Gastrocnemius medialis (tissue), 4 donors: ENCODE measurements around the gene GSX2.

Experiments
- POLR2A ChIP-seq, 2 donors: fragments of 450-650 bp; IDR thresholded peaks; one replicate each; pipeline ENCODE4 v1.6.1; 2017; ENCODE audit warnings: antibody characterized with exemption in 2 of 2, mild to moderate bottlenecking in 2 of 2, moderate library complexity in 2 of 2
- TF ChIP-seq, protein P1 (sequence below), 5 experiments: fragments of 450-650 bp in 3 of 5; fragments of 200-600 bp in 2 of 5; sonication (generic) in 2 of 5; IDR thresholded peaks in 4 of 5; conservative IDR thresholded peaks in 1 of 5; 1 replicate in 4 of 5; 2 replicates in 1 of 5; pipeline ENCODE4 v1.5.1; 2016 to 2019; ENCODE audit warnings: antibody characterized with exemption in 5 of 5, mild to moderate bottlenecking in 3 of 5, moderate library complexity in 3 of 5

DNA sequence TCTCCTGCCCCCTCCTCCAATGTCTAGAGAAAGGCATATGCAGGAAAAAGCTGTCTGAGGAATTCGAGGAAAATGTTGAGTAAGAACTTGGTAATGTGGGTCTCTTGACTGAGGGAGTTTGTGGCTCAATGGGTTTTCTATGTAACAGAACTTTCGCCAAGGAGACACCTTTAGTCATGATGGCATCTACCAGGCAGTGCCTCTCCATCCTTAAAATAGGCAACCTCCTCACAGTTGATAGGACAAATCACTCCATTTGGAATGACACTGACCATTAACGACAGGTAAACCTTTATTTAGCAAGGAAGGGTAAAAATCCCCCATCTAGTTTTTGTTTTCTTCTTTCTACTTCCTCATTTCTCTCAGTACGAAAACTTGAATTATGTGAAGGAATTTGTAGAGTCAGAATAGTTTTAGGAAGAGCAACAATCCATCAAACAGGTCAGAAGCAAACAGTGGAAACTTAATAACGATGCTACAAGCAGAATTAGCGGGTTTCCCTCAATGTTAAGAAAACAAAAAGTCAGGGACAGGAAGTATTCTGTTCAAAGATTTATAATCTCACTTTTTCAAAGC, 2.7 kb downstream of the GSX2 start:
- TF ChIP-seq, protein P1, sequence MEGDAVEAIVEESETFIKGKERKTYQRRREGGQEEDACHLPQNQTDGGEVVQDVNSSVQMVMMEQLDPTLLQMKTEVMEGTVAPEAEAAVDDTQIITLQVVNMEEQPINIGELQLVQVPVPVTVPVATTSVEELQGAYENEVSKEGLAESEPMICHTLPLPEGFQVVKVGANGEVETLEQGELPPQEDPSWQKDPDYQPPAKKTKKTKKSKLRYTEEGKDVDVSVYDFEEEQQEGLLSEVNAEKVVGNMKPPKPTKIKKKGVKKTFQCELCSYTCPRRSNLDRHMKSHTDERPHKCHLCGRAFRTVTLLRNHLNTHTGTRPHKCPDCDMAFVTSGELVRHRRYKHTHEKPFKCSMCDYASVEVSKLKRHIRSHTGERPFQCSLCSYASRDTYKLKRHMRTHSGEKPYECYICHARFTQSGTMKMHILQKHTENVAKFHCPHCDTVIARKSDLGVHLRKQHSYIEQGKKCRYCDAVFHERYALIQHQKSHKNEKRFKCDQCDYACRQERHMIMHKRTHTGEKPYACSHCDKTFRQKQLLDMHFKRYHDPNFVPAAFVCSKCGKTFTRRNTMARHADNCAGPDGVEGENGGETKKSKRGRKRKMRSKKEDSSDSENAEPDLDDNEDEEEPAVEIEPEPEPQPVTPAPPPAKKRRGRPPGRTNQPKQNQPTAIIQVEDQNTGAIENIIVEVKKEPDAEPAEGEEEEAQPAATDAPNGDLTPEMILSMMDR (IDR thresholded peaks at IDR 0.05 in 4 of 5, conservative IDR thresholded peaks at IDR 0.05 in 1 of 5): no peak
- TF ChIP-seq POLR2A (IDR thresholded peaks at IDR 0.05): no peak
